Keratinocyte (primary cell): ENCODE data around the gene HPS4. TPM values are rescaled to one million over a fixed set of nuclear protein-coding genes. Genes with fewer than 3 reads are reported as not detected.

Experiments
- DNase-seq: peaks from one replicate; pipeline ENCODE4 v3.0.0-alpha.2; 2011; ENCODE audit warnings: low read depth, missing footprints, low spot score
- FAIRE-seq: peaks from 2 replicates; lab custom pipeline; 2011; peaks lifted over from hg19 to GRCh38; lab: Jason Lieb, UNC
- H2AFZ ChIP-seq: 2 replicates; pipeline ENCODE4 v1.6.0; 2012; ENCODE audit warnings: low read length, control low read depth, inconsistent platforms; ENCODE audit not compliant: control insufficient read depth
- H3K27ac ChIP-seq: 2 replicates; pipeline ENCODE4 v1.5.1; 2011; ENCODE audit warnings: low read length; ENCODE audit not compliant: control insufficient read depth, insufficient read depth
- H3K27me3 ChIP-seq: 3 replicates; pipeline ENCODE4 v1.6.0; 2011; ENCODE audit warnings: low read length; ENCODE audit not compliant: control insufficient read depth, insufficient read depth; ENCODE audit errors: extremely low read depth
- H3K36me3 ChIP-seq, 2 experiments: 2 replicates in 1 of 2; 3 replicates in 1 of 2; pipeline ENCODE4 v1.5.1; 2011; ENCODE audit warnings: low read length in 2 of 2, mild to moderate bottlenecking in 1 of 2; ENCODE audit not compliant: control insufficient read depth in 2 of 2, insufficient read depth in 2 of 2; ENCODE audit errors: extremely low read depth in 1 of 2
- H3K4me1 ChIP-seq: 3 replicates; pipeline ENCODE4 v1.5.1; 2011; ENCODE audit warnings: low read length; ENCODE audit not compliant: control insufficient read depth, insufficient read depth; ENCODE audit errors: extremely low read depth
- H3K4me2 ChIP-seq: 3 replicates; pipeline ENCODE4 v1.6.0; 2011; ENCODE audit warnings: low read depth, low read length; ENCODE audit not compliant: control insufficient read depth, insufficient read depth; ENCODE audit errors: extremely low read depth
- H3K4me3 ChIP-seq, 3 experiments: fragments of 200-600 bp in 1 of 3; sonication (generic) in 1 of 3; 2 replicates in 2 of 3; 3 replicates in 1 of 3; pipeline ENCODE4 v1.5.1; 2011 to 2016; ENCODE audit warnings: low read length in 3 of 3, mild to moderate bottlenecking in 3 of 3, control low read depth in 2 of 3, inconsistent platforms in 1 of 3, low read depth in 1 of 3, mixed read lengths in 1 of 3, mixed run types in 1 of 3, moderate library complexity in 1 of 3; ENCODE audit not compliant: control insufficient read depth in 2 of 3, insufficient read depth in 2 of 3; ENCODE audit errors: extremely low read depth in 1 of 3
- H3K79me2 ChIP-seq: 2 replicates; pipeline ENCODE4 v1.6.0; 2012; ENCODE audit warnings: low read length; ENCODE audit not compliant: control insufficient read depth, insufficient read depth
- H3K9ac ChIP-seq: 3 replicates; pipeline ENCODE4 v1.6.0; 2011; ENCODE audit warnings: low read length; ENCODE audit not compliant: control insufficient read depth, insufficient read depth; ENCODE audit errors: extremely low read depth
- H3K9me1 ChIP-seq: 3 replicates; pipeline ENCODE4 v1.6.0; 2011; ENCODE audit warnings: low read length; ENCODE audit not compliant: control insufficient read depth, insufficient read depth; ENCODE audit errors: extremely low read depth
- H3K9me3 ChIP-seq: 2 replicates; pipeline ENCODE4 v1.5.1; 2012; ENCODE audit warnings: low read depth, low read length; ENCODE audit not compliant: control insufficient read depth
- H4K20me1 ChIP-seq: 3 replicates; pipeline ENCODE4 v1.6.0; 2011; ENCODE audit warnings: low read length; ENCODE audit not compliant: control insufficient read depth, insufficient read depth; ENCODE audit errors: extremely low read depth
- CTCF ChIP-seq, 3 experiments: IDR thresholded peaks in 1 of 3; conservative IDR thresholded peaks in 1 of 3; optimal IDR thresholded peaks in 1 of 3; 2 replicates in 2 of 3; 3 replicates in 1 of 3; pipeline versions ENCODE3 to v1.5.1; 2011; ENCODE audit warnings: low read length in 3 of 3, mild to moderate bottlenecking in 3 of 3, moderate library complexity in 2 of 3, control low read depth in 1 of 3, inconsistent platforms in 1 of 3; ENCODE audit not compliant: insufficient read depth in 2 of 3; ENCODE audit errors: extremely low read depth in 1 of 3
- EZH2 ChIP-seq: IDR thresholded peaks from one replicate; pipeline ENCODE4 v1.6.1; 2012; ENCODE audit warnings: inconsistent platforms, mild to moderate bottlenecking, low read length, moderate library complexity
- dilution Hi-C: fragments of 300-500 bp; cut with MboI; formaldehyde crosslinking; loops from one replicate; pipeline ENCODE4 v1.7.0; 2020; ENCODE audit warnings: low sequenced_read_pairs; ENCODE audit not compliant: extremely low pct_ligation_motif_present
- polyA plus RNA-seq, 5 experiments: library from polyadenylated mRNA; depleted of rRNA in 3 of 5; stranded (reverse) in 3 of 5; stranded (forward) in 1 of 5; unstranded in 1 of 5; fragments of >200 nt; gene quantifications; 1 replicate in 1 of 5; 2 replicates in 3 of 5; 3 replicates in 1 of 5; pipeline versions ENCODE4 v1.2.1 to v1.2.3, GENCODE V29; 2011 to 2012; ENCODE audit warnings: missing spikeins in 2 of 5, low read depth in 1 of 5, low replicate concordance in 1 of 5

Gene HPS4
- polyA plus RNA-seq, 1 donor (not counting 4 experiments of a cell fraction or from before 2014, with no cell fraction given) = 21.3 TPM

- FAIRE-seq (no peak), DNase-seq (no peak)
- Histone ChIP-seq H3K27ac (no peak overlapping the region), H3K9ac (no peak overlapping the region), H4K20me1 (no peaks in the 10 kb centered on the region), H3K9me1 (peaks cover 2% of the 10 kb centered on the region), H3K4me1 (peaks cover 3% of the 10 kb centered on the region), H3K4me3 (no peak overlapping the region), H2AFZ (no peak overlapping the region), H3K9me3 (no peaks in the 10 kb centered on the region), H3K27me3 (no peaks in the 10 kb centered on the region), H3K79me2 (peaks cover 6% of the 10 kb centered on the region), H3K4me2 (no peak overlapping the region), H3K36me3 (peaks cover 0 to 7% of the 10 kb centered on the region in 2 experiments)
- TF ChIP-seq EZH2 (no peak), CTCF (optimal IDR thresholded peaks at IDR 0.05 in 1 of 3, IDR thresholded peaks at IDR 0.05 in 1 of 3, conservative IDR thresholded peaks at IDR 0.05 in 1 of 3; ENCODE audit: extremely low read depth in 1 of 3, insufficient read depth in 2 of 3, low read length in 3 of 3) (no peak)
- dilution Hi-C loops = no loop called here
Measured at GRCh38 chr22:26435327-26436093, 48.1 kb downstream of the HPS4 start.

DNA sequence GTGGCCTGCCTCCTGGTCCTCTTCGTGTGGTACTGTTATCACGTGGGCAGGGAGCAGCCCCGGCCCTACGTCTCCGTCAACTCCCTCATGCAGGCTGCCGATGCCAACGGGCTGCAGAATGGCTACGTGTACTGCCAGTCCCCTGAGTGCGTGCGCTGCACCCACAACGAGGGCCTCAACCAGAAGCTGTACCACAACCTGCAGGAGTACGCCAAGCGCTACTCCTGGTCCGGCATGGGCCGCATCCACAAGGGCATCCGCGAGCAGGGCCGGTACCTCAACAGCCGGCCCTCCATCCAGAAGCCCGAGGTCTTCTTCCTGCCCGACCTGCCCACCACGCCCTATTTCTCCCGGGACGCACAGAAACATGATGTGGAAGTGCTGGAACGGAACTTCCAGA, 49.8 kb downstream of the HPS4 start:
- Histone ChIP-seq H3K9ac (no peak overlapping the region), H3K4me2 (no peak overlapping the region), H2AFZ (no peak overlapping the region), H3K4me1 (peaks cover 6% of the 10 kb centered on the region), H3K9me1 (no peaks in the 10 kb centered on the region), H3K9me3 (no peaks in the 10 kb centered on the region), H3K27ac (no peak overlapping the region), H4K20me1 (no peaks in the 10 kb centered on the region), H3K27me3 (no peaks in the 10 kb centered on the region), H3K36me3 (peaks cover 0 to 7% of the 10 kb centered on the region in 2 experiments), H3K4me3 (no peak overlapping the region), H3K79me2 (no peaks in the 10 kb centered on the region)
- TF ChIP-seq CTCF (optimal IDR thresholded peaks at IDR 0.05 in 1 of 3, IDR thresholded peaks at IDR 0.05 in 1 of 3, conservative IDR thresholded peaks at IDR 0.05 in 1 of 3; ENCODE audit: extremely low read depth in 1 of 3, insufficient read depth in 2 of 3, low read length in 3 of 3) (no peak), EZH2 (no peak)
- no peak for FAIRE-seq
- DNase-seq = no peak
- dilution Hi-C loops = no loop called here
